ENCODE results near the gene SLC22A23. TPM values are rescaled to one million over a fixed set of nuclear protein-coding genes. Genes with fewer than 3 reads are reported as not detected.

Gene SLC22A23
- total and polyA plus RNA-seq, 2 of the 4 experiments (the other 2 are of a cell fraction), result 0.72 to 1.6 TPM

GRCh38 chr6:3393836-3394202 is 63.0 kb downstream of the SLC22A23 start:
- dilution Hi-C loops (cut with HindIII; ENCODE audit: low sequenced_read_pairs, unreplicated experiment), result no loop called here
- Histone ChIP-seq H3K4me2 (ENCODE audit: low read depth, low read length) (no peak overlapping the region), H3K4me1 (ENCODE audit: control insufficient read depth, insufficient read depth, low read length) (no peaks in the 10 kb centered on the region), H3K36me3 (ENCODE audit: control insufficient read depth, insufficient read depth, low read length) (no peaks in the 10 kb centered on the region), H3K9me1 (ENCODE audit: insufficient read depth, low read length) (peaks cover 4% of the 10 kb centered on the region; the same call in 1 of the 2 replicates), H4K20me1 (ENCODE audit: insufficient read depth, low read length) (no peaks in the 10 kb centered on the region), H3K56ac (ENCODE audit: extremely low read depth, insufficient read depth, low read length) (no peak overlapping the region), H3K18ac (ENCODE audit: low read depth, low read length) (no peak overlapping the region), H3K9me3 (ENCODE audit: control insufficient read depth, insufficient read depth, low read length) (no peaks in the 10 kb centered on the region), H3K4ac (ENCODE audit: low read depth, low read length) (no peak overlapping the region), H3K27me3 (ENCODE audit: control insufficient read depth, insufficient read depth, low read length) (peaks cover 47% of the 10 kb centered on the region), H3K79me1 (ENCODE audit: low read depth in 1 of 2, low read length in 2 of 2) (no peaks in the 10 kb centered on the region), H3K9ac (ENCODE audit: low read depth, low read length) (no peak overlapping the region), H4K8ac (ENCODE audit: low read depth in 2 of 2, low read length in 2 of 2) (no peak overlapping the region), H3K27ac (ENCODE audit: insufficient read depth, low read length) (no peak overlapping the region), H2AK5ac (ENCODE audit: low read depth, low read length) (no peak overlapping the region), H3K4me3 (ENCODE audit: insufficient read depth, low read depth, low read length) (no peak overlapping the region), H4K91ac (ENCODE audit: insufficient read depth, low read depth, low read length) (no peak overlapping the region), H2BK120ac (ENCODE audit: low read depth, low read length) (no peak overlapping the region), H3K14ac (replicated peaks; ENCODE audit: low read depth, low read length) (no peak overlapping the region), H2BK5ac (ENCODE audit: low read depth, low read length, poor library complexity, severe bottlenecking) (no peak overlapping the region), H4K5ac (ENCODE audit: low read depth, low read length) (no peak overlapping the region), H2BK20ac (ENCODE audit: low read depth, low read length) (no peak overlapping the region), H2AK9ac (replicated peaks; ENCODE audit: low read depth, low read length, poor library complexity) (no peak overlapping the region), H2BK15ac (ENCODE audit: low read depth, low read length) (no peak overlapping the region), H3K23ac (ENCODE audit: low read depth, low read length) (no peak overlapping the region), H2AFZ (replicated peaks; ENCODE audit: low read length, poor library complexity) (no peak overlapping the region)
- intact Hi-C loops (cut with micrococcal nuclease), result no loop called here
- in situ Hi-C loops (cut with MboI; ENCODE audit: low sequenced_read_pairs), result no loop called here
- ChIA-PET POLR2A (ENCODE audit: unreplicated experiment) (no interaction called here), CTCF (no interaction called here)
- 69% methylated on average over 2 of the region's 8 CpGs; no CpG with 5 or more reads in 1 of the 2 experiments for WGBS, 2 experiments (ENCODE audit: extremely low coverage in 2 of 2, insufficient read length in 1 of 2)
- no peak for ATAC-seq (ENCODE audit: low read depth)
- TF ChIP-seq MAZ (IDR thresholded peaks at IDR 0.05; ENCODE audit: borderline replicate concordance, low read depth, low read length), result no peak
- no peak for TF ChIP-seq CEBPB (IDR thresholded peaks at IDR 0.05; ENCODE audit: low read depth, low read length)
- no peak for DNase-seq
- no TSS peak for BruUV-seq (replicated peaks)
